ENCODE data around the gene IFI27L1.

The IFI27L1 gene

DNA sequence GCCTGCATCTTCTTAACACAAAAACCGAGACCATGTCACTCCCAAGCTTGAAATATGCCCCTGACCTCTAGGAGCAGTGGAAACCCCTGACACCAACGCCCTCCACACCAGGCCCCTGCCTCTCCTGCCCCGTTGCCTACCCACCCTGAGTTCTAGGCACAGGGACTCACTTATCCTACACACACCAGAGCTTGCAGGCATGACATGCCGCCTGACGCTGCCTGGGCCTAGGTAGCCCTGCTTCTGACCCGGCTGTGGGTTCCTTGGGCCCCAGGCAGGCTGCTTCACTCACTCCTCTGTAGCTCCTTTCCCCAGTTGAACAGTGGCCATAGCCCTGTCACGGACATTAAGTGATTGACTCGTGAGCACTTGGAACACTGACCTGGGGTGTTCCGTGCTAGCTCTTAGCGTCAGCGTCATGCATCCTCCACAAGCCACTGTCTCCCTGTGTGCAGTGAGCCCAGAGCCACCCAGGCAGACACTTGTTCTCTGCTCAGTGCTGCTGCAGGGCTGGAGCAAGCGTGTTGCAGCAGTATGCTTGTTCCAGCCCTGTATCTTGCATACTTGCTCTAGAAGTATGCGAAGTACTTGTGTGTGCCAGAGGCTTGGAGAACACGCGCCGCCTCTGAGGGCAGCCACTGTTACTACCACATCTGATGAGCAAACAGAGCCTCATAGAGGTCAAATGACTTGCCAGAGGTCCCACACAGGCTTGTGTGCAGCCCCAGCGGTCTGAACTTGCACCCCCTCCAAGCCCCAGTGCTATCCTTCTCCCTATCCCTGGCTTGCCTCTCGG, 39.4 kb upstream of the IFI27L1 start:
- peaks cover 39% of the 10 kb centered on the region for H3K36me3 ChIP-seq
- no peaks in the 10 kb centered on the region for H3K4me1 ChIP-seq
- H3K4me2 ChIP-seq: no peak overlapping the region
- no peaks in the 10 kb centered on the region for H3K9me3 ChIP-seq
- no peak overlapping the region for H3K4me3 ChIP-seq
- no peak overlapping the region for H3K27ac ChIP-seq
- TF ChIP-seq Cebpa-rat (IDR thresholded peaks at IDR 0.05): no peak
- no peak overlapping the region for H3K9ac ChIP-seq
- no peaks in the 10 kb centered on the region for H3K27me3 ChIP-seq
- peaks cover 30% of the 10 kb centered on the region for H4K20me1 ChIP-seq

DNA sequence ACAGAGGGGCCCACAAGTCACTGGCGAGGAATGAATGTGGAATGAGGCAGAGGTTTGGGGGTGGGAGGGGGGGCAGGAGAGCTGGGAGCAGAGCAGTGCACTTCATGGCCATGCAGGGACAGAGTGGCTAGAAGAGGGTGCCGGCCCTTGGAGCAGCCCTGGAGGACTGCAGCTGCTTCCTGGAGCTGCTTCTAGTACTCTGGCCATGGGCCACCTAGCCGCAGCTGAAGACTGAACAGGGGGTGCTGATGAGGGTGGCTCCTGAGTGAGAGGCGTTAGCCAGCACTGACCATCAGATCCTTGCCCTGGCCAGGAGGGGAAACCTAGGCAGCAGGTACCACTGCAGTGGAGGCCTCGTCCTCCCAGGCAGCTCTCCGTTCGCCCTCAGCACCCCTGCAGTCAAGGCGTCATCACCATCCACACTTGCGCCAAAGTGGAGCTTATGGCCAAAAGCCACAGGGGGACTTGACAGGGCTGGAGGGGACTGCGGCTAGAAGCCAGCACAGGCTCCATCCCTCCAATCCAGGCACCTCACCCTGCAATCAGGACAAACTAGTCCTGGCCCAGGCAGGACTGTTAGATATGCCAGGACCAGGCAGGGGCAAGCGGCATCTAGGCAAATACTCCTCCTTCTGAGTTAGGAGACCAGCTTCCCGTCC, 38.5 kb upstream of the IFI27L1 start:
- Histone ChIP-seq H3K9me3 (no peaks in the 10 kb centered on the region), H3K27ac (no peak overlapping the region), H3K4me2 (no peak overlapping the region), H3K27me3 (no peaks in the 10 kb centered on the region), H3K36me3 (peaks cover 47% of the 10 kb centered on the region), H3K4me3 (no peak overlapping the region), H4K20me1 (peaks cover 38% of the 10 kb centered on the region), H3K9ac (no peak overlapping the region), H3K4me1 (no peaks in the 10 kb centered on the region)
- TF ChIP-seq Cebpa-rat (IDR thresholded peaks at IDR 0.05): no peak

DNA sequence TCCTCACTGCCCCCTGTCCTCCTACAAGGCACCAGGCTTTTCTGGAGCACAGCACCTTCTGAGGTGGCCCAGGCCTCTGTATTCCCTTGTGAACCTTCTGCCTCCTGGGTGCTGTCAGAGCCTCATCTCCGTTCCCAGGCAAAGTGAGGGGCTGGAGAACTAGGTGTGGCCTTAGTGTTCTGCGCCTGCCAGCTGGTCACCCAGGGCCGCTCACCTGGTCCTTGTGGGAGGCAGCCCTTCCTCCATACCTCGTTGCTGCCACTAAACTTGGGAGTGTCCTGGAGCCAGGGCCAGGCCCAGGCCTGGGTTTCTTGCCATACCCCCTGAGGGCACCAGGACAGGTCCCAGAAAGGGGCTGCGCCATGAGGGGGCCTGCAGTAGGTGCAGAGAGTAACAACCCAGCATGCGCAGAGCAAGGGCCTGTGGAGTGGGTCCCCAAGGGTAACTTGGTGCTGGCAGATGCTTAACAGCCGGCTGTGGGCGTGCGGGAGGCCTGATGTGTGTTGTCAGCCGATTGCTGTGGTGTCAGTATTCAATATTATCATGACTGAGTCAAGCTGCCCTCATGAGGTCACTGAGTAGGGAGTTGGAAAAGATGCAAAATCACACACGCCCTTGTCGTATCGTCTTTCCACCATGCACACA, 37.9 kb upstream of the IFI27L1 start:
- no peak for TF ChIP-seq Cebpa-rat (IDR thresholded peaks at IDR 0.05)
- no peak overlapping the region for H3K9ac ChIP-seq
- no peak overlapping the region for H3K4me3 ChIP-seq
- no peak overlapping the region for H3K27ac ChIP-seq
- H3K9me3 ChIP-seq: no peaks in the 10 kb centered on the region
- no peaks in the 10 kb centered on the region for H3K27me3 ChIP-seq
- no peaks in the 10 kb centered on the region for H3K4me1 ChIP-seq
- no peak overlapping the region for H3K4me2 ChIP-seq
- H3K36me3 ChIP-seq: peaks cover 54% of the 10 kb centered on the region
- H4K20me1 ChIP-seq: peaks cover 45% of the 10 kb centered on the region

DNA sequence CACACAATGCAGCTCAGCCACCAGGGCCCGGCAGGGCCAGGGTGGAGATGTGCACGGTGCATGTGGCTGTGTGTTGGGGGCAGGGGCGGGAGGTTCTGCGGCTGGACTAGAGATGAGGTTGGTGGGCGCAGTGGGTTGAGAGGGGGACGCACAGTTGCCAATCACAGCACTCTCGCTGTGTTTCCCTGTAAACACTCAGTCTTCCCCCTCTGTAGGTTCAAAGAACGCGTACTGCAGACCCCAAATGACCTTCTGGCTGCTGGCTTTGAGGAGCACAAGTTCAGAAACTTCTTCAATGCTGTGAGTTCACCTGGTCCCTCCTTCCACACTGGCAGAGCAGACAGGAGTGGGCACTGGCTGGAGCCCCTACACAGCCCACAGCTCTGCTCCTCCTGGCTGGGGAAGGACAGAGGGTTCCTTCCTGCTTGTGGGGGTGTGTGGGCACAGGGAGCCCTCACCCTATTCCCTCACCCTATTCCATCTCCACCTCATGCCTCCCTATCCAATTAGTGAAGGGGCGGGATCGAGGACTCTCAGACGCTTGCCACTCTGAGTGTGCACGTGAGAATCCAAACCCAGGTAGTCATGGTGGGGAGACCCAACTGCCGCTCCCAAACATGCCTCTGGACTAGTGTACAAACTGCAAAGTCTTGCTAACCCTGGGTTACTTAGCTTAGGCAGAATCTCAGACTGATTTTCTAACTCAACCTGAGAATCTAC, 37.2 kb upstream of the IFI27L1 start:
- TF ChIP-seq Cebpa-rat (IDR thresholded peaks at IDR 0.05): no peak
- H3K4me2 ChIP-seq: no peak overlapping the region
- no peak overlapping the region for H3K4me3 ChIP-seq
- no peak overlapping the region for H3K27ac ChIP-seq
- H3K9me3 ChIP-seq: no peaks in the 10 kb centered on the region
- H4K20me1 ChIP-seq: peaks cover 52% of the 10 kb centered on the region
- no peak overlapping the region for H3K9ac ChIP-seq
- no peaks in the 10 kb centered on the region for H3K27me3 ChIP-seq
- no peaks in the 10 kb centered on the region for H3K4me1 ChIP-seq
- peaks cover 60% of the 10 kb centered on the region for H3K36me3 ChIP-seq

DNA sequence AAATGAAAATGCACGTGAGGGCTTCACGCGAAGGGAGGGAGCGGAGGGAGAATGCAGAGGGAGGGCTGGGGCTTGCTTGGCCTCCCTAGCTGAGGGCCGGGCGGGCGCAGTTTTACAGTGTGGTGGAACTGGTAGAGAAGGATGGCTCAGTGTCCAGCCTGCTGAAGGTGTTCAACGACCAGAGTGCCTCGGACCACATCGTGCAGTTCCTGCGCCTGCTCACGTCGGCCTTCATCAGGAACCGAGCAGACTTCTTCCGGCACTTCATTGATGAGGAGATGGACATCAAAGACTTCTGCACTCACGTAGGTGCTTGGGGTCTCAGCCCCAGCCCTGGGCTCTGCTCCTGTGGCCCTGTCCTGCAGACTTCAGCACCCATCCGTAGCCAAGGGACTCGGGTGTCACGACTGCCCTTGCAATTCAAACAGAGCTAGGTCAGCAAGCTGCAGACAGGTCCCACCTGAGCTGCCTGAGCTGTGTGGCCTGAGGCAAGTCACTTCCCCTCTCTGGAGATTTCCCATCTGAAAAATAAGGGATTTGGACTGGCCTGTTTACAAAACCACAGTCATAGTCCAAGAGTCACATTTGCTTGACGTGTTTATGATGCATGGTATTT, 36.5 kb upstream of the IFI27L1 start:
- TF ChIP-seq Cebpa-rat (IDR thresholded peaks at IDR 0.05): no peak
- peaks cover 58% of the 10 kb centered on the region for H4K20me1 ChIP-seq
- H3K27me3 ChIP-seq: no peaks in the 10 kb centered on the region
- no peak overlapping the region for H3K4me3 ChIP-seq
- H3K27ac ChIP-seq: no peak overlapping the region
- no peak overlapping the region for H3K9ac ChIP-seq
- H3K4me1 ChIP-seq: no peaks in the 10 kb centered on the region
- H3K4me2 ChIP-seq: no peak overlapping the region
- no peaks in the 10 kb centered on the region for H3K9me3 ChIP-seq
- peaks cover 67% of the 10 kb centered on the region for H3K36me3 ChIP-seq

DNA sequence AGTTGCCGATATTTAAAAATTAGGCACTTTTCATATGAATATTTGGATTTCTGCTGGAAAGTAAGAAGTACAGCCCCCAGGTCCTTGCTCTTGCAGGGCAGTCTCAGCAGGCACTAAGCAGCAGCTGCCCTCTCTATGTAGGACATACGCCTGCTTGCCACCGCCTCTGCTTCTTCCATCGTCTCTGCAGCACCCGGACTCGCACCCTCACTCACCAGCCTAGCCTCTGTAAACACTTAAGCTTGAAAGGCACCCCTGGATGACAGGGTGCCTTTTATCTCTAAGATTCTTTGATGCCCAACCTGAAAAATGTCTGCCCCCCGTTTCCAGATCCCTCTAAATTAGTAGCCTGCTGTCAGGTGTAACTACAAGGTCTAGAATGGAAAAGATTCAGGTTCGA, 36.0 kb upstream of the IFI27L1 start:
- Histone ChIP-seq H3K4me1 (no peaks in the 10 kb centered on the region), H3K9ac (no peak overlapping the region), H4K20me1 (peaks cover 62% of the 10 kb centered on the region), H3K4me2 (no peak overlapping the region), H3K27ac (no peak overlapping the region), H3K36me3 (peaks cover 72% of the 10 kb centered on the region), H3K27me3 (no peaks in the 10 kb centered on the region), H3K4me3 (no peak overlapping the region), H3K9me3 (no peaks in the 10 kb centered on the region)
- TF ChIP-seq Cebpa-rat (IDR thresholded peaks at IDR 0.05): no peak

DNA sequence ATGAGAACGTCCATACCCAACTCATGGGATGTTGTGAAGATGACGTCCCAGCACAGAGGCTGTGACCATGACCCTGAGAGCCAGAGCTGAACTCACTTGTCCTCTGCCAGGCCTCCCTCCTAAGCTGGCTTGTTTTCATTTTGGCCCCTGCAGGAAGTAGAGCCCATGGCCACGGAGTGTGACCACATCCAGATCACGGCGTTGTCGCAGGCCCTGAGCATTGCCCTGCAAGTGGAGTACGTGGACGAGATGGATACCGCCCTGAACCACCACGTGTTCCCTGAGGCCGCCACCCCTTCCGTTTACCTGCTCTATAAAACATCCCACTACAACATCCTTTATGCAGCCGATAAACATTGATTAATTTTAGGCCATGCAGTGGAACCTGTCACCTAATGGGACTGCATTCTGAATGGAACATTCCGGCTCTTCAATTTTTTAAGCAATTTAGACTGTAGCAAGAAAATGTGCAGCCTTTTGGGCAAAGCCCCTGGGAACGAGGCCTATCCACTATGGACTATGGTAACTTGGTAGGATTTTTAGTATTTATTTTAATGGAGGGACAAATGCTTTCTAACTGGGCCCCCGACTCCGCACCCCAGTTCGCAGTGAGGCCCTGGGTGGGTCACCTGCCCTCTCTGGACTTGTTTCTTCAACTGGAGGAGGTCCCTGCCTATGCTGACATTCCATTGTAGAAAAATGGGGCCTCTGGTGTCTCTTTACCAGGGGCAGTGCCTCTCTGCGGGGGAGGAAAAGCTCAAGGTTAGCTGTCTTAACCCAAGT, 35.4 kb upstream of the IFI27L1 start:
- no peak for TF ChIP-seq Cebpa-rat (IDR thresholded peaks at IDR 0.05)
- no peaks in the 10 kb centered on the region for H3K27me3 ChIP-seq
- H3K9ac ChIP-seq: no peak overlapping the region
- no peaks in the 10 kb centered on the region for H3K4me1 ChIP-seq
- H3K4me3 ChIP-seq: no peak overlapping the region
- no peak overlapping the region for H3K27ac ChIP-seq
- no peaks in the 10 kb centered on the region for H3K9me3 ChIP-seq
- no peak overlapping the region for H3K4me2 ChIP-seq
- H3K36me3 ChIP-seq: peaks cover 79% of the 10 kb centered on the region
- H4K20me1 ChIP-seq: peaks cover 69% of the 10 kb centered on the region

DNA sequence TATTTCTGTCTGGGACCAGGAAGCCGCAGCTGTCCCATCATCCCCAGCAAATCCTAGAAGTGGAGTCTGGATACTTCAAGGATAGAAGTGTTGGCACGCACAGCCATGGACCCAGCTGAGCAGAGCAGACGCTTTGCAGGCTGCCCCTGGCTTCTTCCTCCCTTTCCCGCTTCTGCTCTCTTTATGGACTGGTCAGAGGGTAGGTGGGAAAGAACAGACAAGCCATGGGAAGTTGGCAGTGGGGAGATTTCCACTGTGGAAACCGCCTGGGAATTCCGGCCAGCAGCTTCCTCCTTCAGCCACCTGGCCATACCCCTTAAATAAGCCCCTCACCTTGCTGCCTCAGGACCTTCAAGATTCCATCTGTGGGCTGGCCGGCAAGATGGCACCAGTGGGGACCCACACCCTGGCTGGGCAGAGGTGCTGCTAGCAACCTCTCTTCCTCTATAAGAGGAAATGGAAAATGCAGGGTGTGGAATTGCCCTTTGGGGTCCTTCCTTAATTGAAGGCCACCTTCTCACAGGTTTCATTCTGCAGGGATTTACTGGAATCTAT, 34.3 kb upstream of the IFI27L1 start:
- no peaks in the 10 kb centered on the region for H3K9me3 ChIP-seq
- peaks cover 89% of the 10 kb centered on the region for H3K36me3 ChIP-seq
- H3K4me3 ChIP-seq: no peak overlapping the region
- H3K4me2 ChIP-seq: no peak overlapping the region
- H3K4me1 ChIP-seq: no peaks in the 10 kb centered on the region
- H3K9ac ChIP-seq: no peak overlapping the region
- TF ChIP-seq Cebpa-rat (IDR thresholded peaks at IDR 0.05): no peak
- H4K20me1 ChIP-seq: peaks cover 78% of the 10 kb centered on the region
- H3K27me3 ChIP-seq: no peaks in the 10 kb centered on the region
- no peak overlapping the region for H3K27ac ChIP-seq

All from BLaER1 (cell line).